OCI-LY7 (cell line): ENCODE results near the gene MYT1.
"Not testable (repeated sequence)": the region's sequence is repeated elsewhere in the genome, so short reads cannot be mapped to it uniquely, and the experiment has no call there.

Experiments used
- EZH2phosphoT487 ChIP-seq: fragments of 200-600 bp; sonication (generic); IDR thresholded peaks from 2 replicates; pipeline ENCODE4 v1.6.1; 2018; ENCODE audit warnings: low read depth, borderline replicate concordance, mild to moderate bottlenecking, mixed run types, antibody characterized with exemption, low read length, moderate library complexity, mixed read lengths
- TF ChIP-seq, protein P1 (sequence below): fragments of 200-600 bp; sonication (generic); conservative IDR thresholded peaks from 2 replicates; pipeline ENCODE4 v1.5.1; 2014; ENCODE audit warnings: mild to moderate bottlenecking, antibody characterized with exemption, low read length, moderate library complexity, mixed read lengths

DNA sequence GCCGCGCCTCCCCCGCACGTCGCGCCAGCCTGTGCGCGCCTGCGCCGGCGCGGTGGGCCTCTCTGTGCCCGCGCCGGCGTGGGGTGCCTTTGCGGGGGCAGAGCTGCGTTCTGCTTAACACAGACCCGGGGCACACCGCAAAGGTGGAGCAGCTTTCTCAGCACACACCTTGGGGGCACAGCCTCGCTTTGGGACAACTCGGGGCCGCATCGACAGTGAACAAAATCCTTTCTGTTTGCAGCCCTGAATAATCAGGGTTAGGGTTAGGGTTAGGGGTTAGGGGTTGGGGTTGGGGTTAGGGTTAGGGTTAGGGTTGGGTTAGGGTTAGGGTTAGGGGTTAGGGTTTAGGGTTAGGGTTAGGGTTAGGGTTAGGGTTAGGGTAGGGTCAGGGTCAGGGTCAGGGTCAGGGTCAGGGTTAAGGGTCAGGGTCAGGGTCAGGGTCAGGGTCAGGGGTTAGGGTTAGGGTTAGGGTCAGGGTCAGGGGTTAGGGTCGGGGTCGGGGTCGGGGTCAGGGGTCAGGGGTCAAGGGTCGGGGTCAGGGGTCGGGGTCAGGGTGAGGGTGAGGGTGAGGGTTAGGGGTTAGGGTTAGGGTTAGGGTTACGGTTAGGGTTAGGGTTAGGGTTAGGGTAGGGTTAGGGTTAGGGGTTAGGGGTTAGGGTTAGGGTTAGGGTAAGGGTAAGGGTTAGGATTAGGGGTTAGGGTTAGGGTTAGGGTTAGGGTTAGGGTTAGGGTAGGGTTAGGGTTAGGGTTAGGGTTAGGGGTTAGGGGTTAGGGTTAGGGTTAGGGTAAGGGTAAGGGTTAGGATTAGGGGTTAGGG lies 122.4 kb downstream of the MYT1 start:
- TF ChIP-seq, protein P1, sequence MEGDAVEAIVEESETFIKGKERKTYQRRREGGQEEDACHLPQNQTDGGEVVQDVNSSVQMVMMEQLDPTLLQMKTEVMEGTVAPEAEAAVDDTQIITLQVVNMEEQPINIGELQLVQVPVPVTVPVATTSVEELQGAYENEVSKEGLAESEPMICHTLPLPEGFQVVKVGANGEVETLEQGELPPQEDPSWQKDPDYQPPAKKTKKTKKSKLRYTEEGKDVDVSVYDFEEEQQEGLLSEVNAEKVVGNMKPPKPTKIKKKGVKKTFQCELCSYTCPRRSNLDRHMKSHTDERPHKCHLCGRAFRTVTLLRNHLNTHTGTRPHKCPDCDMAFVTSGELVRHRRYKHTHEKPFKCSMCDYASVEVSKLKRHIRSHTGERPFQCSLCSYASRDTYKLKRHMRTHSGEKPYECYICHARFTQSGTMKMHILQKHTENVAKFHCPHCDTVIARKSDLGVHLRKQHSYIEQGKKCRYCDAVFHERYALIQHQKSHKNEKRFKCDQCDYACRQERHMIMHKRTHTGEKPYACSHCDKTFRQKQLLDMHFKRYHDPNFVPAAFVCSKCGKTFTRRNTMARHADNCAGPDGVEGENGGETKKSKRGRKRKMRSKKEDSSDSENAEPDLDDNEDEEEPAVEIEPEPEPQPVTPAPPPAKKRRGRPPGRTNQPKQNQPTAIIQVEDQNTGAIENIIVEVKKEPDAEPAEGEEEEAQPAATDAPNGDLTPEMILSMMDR, result not testable (repeated sequence)
- not testable (repeated sequence) for TF ChIP-seq EZH2phosphoT487
